Measurements from ENCODE around the gene CADM1. TPM values are rescaled to one million over a fixed set of nuclear protein-coding genes. Genes with fewer than 3 reads are reported as not detected.

The CADM1 gene
- total and polyA plus RNA-seq, 2 donors from 2014 or later, result 24.0 to 33.5 TPM

GRCh38 chr11:115166820-115167219 lies 337.4 kb downstream of the CADM1 start:
- Histone ChIP-seq H3K9ac (ENCODE audit: low read length in 3 of 3) (no peak overlapping the region), H3K4me1 (ENCODE audit: control insufficient read depth in 2 of 3, insufficient read depth in 2 of 3, low read depth in 1 of 3, low read length in 3 of 3) (no peaks in the 10 kb centered on the region), H3K27ac (ENCODE audit: low read depth in 2 of 2, low read length in 2 of 2) (no peak overlapping the region), H3K36me3 (ENCODE audit: control insufficient read depth in 2 of 3, insufficient read depth in 3 of 3, low read length in 3 of 3) (no peaks in the 10 kb centered on the region), H3K9me3 (ENCODE audit: control insufficient read depth in 2 of 3, insufficient read depth in 1 of 3, low read length in 3 of 3) (no peaks in the 10 kb centered on the region), H3K27me3 (ENCODE audit: control insufficient read depth, insufficient read depth, low read length) (no peaks in the 10 kb centered on the region), H3K4me3 (ENCODE audit: low read length in 3 of 3) (no peak overlapping the region)
- DNase-seq, result peak in 3 of 5 donors; percentile 45 to 68 (median 66)
- no peak for FAIRE-seq
- intact Hi-C loops (cut with DNase I), result no loop called here
- TF ChIP-seq CTCF (IDR thresholded peaks at IDR 0.05; ENCODE audit: borderline replicate concordance, extremely low read depth, insufficient read depth), result no peak

- Histone ChIP-seq H3K9me3 (ENCODE audit: control insufficient read depth in 2 of 3, insufficient read depth in 1 of 3, low read length in 3 of 3) (no peaks in the 10 kb centered on the region), H3K9ac (ENCODE audit: low read length in 3 of 3) (no peak overlapping the region), H3K4me1 (ENCODE audit: control insufficient read depth in 2 of 3, insufficient read depth in 2 of 3, low read depth in 1 of 3, low read length in 3 of 3) (no peaks in the 10 kb centered on the region), H3K27ac (ENCODE audit: low read depth in 2 of 2, low read length in 2 of 2) (no peak overlapping the region), H3K36me3 (ENCODE audit: control insufficient read depth in 2 of 3, insufficient read depth in 3 of 3, low read length in 3 of 3) (no peaks in the 10 kb centered on the region), H3K27me3 (ENCODE audit: control insufficient read depth, insufficient read depth, low read length) (no peaks in the 10 kb centered on the region), H3K4me3 (ENCODE audit: low read length in 3 of 3) (no peak overlapping the region)
- FAIRE-seq, result no peak
- no peak for TF ChIP-seq CTCF (IDR thresholded peaks at IDR 0.05; ENCODE audit: borderline replicate concordance, extremely low read depth, insufficient read depth)
- intact Hi-C loops (cut with DNase I), result no loop called here
- peak in 3 of 5 donors; percentile 55 to 61 (median 56) for DNase-seq
Observed at GRCh38 chr11:115164774-115165173, 339.4 kb downstream of the CADM1 start.

GRCh38 chr11:115162919-115163318 lies 341.3 kb downstream of the CADM1 start:
- Histone ChIP-seq H3K27ac (ENCODE audit: low read depth in 2 of 2, low read length in 2 of 2) (no peak overlapping the region), H3K4me1 (ENCODE audit: control insufficient read depth in 2 of 3, insufficient read depth in 2 of 3, low read depth in 1 of 3, low read length in 3 of 3) (no peaks in the 10 kb centered on the region), H3K36me3 (ENCODE audit: control insufficient read depth in 2 of 3, insufficient read depth in 3 of 3, low read length in 3 of 3) (no peaks in the 10 kb centered on the region), H3K9me3 (ENCODE audit: control insufficient read depth in 2 of 3, insufficient read depth in 1 of 3, low read length in 3 of 3) (peaks cover 0 to 2% (median 0%) of the 10 kb centered on the region in 3 donors), H3K4me3 (ENCODE audit: low read length in 3 of 3) (no peak overlapping the region), H3K9ac (ENCODE audit: low read length in 3 of 3) (no peak overlapping the region), H3K27me3 (ENCODE audit: control insufficient read depth, insufficient read depth, low read length) (no peaks in the 10 kb centered on the region)
- intact Hi-C loops (cut with DNase I), result no loop called here
- no peak for TF ChIP-seq CTCF (IDR thresholded peaks at IDR 0.05; ENCODE audit: borderline replicate concordance, extremely low read depth, insufficient read depth)
- FAIRE-seq (no peak), DNase-seq (no peak)

- Histone ChIP-seq H3K4me1 (ENCODE audit: control insufficient read depth in 2 of 3, insufficient read depth in 2 of 3, low read depth in 1 of 3, low read length in 3 of 3) (no peaks in the 10 kb centered on the region), H3K9me3 (ENCODE audit: control insufficient read depth in 2 of 3, insufficient read depth in 1 of 3, low read length in 3 of 3) (peaks cover 0 to 2% (median 0%) of the 10 kb centered on the region in 3 donors), H3K27me3 (ENCODE audit: control insufficient read depth, insufficient read depth, low read length) (no peaks in the 10 kb centered on the region), H3K36me3 (ENCODE audit: control insufficient read depth in 2 of 3, insufficient read depth in 3 of 3, low read length in 3 of 3) (no peaks in the 10 kb centered on the region), H3K4me3 (ENCODE audit: low read length in 3 of 3) (no peak overlapping the region), H3K9ac (ENCODE audit: low read length in 3 of 3) (no peak overlapping the region), H3K27ac (ENCODE audit: low read depth in 2 of 2, low read length in 2 of 2) (no peak overlapping the region)
- intact Hi-C loops (cut with DNase I), result no loop called here
- DNase-seq (peak in 1 of 5 donors; percentile 23), FAIRE-seq (no peak)
- no peak for TF ChIP-seq CTCF (IDR thresholded peaks at IDR 0.05; ENCODE audit: borderline replicate concordance, extremely low read depth, insufficient read depth)
Observed at GRCh38 chr11:115161876-115162275, 342.3 kb downstream of the CADM1 start.
